ENCODE data around the gene ADGRD1.
"Not testable (repeated sequence)": the region's sequence is repeated elsewhere in the genome, so short reads cannot be mapped to it uniquely, and the experiment has no call there.

Gene ADGRD1

DNA sequence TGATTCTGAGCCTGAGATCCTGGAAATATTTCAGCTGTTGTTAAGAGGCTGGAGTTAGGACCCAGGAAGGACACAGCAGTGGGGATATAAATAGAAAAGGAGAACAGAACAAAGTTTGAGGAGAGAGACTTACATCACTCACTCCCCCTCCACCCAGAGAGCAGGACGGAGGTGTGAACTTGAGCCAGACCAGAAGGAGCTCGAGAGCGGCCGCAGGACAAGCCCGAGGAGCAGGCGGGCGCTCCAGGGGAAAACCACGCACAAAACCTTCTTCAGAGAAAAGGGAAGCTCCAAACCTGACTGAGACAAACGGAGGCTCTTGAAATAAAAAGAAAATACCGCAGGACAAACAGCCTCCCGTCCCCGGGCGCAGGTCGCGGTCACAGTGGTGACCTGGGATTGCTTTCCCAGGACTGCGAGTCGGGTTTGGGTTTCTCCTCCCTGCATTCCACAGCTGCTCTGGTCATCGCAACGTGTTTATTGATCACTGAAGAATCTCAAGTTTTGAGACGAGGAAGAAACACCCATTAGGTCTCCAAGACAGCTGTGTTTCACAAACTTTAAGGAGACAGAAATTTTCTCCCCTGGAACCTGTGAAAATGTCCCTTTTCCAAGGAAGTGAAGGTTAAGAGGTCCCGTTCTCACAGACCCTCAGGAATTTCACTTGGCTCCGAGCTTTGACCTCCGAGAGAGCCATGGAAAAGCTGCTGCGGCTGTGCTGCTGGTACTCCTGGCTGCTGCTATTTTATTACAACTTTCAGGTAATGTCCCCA is at the start of gene ADGRD1:
TSS of gene ADGRD1 (plus strand) at position 137 of the 773 bp plus-strand sequence. CDS start at position 696, 559 bp downstream.
- peak; percentile 78 for DNase-seq

DNA sequence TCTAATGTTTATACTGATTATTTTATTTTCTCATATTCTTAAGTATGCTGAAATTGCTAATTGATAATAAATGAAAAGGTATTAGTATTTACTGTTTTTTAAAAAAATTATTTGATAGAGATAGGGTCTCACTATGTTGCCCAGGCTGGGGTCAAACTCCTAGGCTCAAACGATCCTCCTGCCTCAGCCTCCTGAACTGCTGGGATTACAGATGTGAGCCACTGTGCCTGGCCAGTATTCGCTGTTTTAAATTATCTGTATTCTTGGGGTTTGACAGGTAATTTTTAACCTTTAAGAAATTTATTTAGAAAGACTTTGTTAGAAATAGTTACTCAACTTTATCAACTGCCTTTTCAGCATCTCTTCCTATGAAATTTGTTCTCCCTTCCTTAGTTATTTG is 49.6 kb upstream of the ADGRD1 start:
- no peak for DNase-seq

DNA sequence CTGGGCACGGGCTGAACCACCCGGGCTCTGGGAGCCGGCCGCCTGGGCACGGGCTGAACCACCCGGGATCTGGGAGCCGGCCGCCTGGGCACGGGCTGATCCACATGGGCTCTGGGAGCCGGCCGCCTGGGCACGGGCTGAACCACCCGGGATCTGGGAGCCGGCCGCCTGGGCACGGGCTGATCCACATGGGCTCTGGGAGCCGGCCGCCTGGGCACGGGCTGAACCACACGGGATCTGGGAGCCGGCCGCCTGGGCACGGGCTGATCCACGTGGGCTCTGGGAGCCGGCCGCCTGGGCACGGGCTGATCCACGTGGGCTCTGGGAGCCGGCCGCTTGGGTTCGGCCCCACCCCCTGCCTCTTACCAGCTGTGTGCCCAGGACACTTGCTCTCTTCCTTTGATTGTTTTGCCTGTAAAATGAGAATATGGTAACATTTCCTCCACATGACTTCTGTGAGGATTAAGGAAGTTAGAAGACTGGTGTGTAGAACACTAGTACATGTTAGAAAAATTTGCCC is 48.7 kb upstream of the ADGRD1 start:
- not testable (repeated sequence) for DNase-seq

DNA sequence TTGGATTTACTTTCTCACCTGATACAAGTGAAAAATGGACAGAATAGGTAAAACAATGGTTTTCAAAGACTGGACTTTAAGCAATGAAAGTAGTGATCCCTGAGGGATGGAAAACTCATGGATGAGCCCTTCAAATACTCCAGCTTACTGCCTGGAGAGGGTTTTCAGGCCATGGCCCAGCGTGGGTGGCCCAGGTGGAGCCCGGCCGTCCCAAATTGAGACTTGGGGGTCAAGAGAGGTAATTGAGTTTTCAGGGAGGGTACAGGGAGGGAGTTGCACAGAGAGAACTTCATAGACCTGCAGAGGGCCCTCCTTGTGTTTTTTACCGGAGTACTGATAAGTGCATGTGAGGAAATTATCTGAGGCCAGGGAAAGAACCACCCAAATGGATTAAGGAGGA is 44.6 kb upstream of the ADGRD1 start:
- no peak for DNase-seq

DNA sequence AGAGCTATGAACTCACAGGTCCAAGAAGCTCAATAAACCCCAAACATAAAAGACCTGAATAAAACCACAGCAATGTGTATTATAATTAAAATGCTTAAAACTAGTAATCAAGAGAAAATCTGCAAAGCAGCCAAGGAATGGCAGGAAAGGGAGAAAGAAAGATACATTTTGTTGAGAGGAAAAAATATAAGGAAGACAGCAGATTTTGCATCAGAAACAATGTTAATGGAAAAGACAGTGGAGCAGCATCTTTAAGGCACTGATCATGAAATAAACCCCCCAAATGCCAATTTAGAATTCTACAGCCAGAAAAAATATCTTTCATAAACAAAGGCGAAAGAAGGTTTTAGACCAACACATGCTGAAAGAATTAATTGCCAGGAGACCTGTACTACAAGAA is 42.5 kb upstream of the ADGRD1 start:
- DNase-seq = no peak

DNA sequence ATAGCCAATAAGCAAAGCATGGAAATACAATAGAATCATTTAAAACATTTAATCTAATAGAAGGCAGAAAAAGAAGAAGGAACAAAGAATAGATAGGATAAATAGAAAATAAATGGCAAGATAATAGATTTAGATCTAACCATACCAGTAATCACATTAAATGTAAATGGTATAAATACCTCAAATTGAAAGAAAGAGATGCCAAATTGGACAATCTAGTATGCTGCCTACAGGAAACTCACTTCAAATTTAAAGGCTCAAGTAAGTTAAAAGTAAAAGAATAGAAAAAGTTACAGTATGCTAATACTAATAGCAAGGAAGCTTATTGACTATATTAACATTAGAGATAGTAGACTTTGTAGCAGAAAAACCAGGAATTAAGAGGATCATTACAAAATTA is 41.8 kb upstream of the ADGRD1 start:
- no peak for DNase-seq

DNA sequence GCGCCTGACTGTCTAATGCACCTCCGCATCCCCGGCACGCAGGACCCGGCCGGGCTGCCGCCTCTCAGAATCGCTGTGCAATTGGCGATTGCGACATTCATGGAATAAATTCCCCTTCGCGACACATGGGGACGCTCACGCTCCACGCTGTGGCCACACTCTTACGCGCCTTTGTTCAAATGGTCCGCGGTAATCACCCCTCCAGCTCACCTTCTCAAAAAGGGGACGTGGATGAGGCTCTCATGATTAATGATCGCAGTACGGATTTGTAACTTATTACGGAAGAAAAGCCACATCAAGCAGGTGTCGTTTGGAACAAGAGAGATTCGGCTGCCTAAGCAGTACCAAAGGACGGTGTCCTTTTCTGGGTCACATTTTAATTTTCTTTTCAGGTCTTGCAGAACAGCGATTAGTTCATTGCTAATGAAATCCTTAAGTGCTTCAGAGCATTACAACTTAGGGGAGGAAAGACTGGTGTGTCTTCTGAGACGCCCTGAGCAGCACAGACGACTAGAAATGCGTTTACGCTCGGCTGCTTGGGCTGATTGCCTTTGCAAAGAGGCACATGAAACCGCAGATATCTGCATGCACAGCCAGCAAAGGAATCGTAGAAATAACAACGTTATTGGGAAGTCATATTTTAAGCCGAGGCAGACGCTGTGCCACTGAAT is 37.3 kb upstream of the ADGRD1 start:
- DNase-seq = peak; percentile 79

DNA sequence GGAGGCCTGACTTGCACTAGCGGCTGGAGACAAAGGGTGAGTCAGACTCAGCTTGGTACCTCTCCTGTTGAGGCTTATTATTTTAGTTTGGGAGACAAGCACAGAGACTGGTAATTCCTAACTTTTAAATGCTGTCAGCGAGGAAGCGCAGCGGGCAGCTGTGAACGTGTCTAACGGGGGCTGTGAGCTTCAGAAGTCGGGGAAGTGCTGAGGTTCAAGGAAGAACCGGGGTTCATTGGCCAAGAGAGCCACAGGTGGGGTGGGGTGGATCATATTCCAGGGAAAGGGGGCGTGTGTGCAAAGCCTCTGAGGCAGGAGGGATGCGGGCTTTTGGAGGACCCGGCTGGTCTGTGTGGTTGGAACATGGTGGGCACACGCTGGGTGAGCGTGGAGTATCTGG is 36.1 kb upstream of the ADGRD1 start:
- no peak for DNase-seq

DNA sequence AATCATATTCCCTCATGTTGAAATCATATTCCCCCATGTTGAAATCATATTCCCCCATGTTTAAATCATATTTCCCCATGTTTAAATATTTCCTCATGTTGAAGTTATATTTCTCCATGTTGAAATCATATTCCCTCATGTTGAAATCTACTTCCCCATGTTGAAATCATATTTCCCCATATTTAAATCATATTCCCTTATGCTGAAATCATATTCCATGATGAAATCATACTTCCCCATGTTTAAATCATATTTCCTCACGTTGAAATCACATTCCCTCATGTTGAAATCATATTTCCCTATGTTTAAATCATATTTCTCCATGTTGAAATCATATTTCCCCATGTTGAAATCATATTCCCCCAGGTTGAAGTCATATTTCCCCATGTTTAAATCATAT is 34.6 kb upstream of the ADGRD1 start:
- no peak for DNase-seq

DNA sequence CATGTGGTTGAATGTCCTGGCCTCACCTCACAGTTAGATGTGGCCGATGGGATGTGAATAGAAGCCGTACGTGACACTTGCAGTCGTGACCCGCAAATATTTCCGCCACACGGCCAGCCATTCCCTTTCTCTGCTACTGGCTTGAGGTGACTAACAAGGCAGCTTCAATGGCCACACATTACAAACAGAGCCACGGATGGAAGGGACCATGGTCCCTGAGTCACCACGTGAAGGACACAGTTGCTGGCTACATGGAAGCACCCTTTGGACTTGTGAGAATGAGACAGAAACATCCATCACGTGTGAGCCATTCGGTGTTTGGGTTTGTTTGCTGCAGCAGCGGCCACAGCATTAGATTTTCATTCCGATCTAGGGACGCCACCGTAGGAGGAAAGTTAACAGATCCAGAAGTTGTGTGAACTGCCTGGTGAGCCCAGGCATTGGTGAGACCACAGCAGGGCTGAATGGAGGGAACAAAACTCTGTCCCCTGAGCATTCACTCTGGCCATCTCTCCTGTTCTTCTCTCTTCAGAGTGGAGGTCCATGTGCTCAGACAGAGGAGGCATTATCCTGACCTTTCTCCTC is 33.5 kb upstream of the ADGRD1 start:
- no peak for DNase-seq

DNA sequence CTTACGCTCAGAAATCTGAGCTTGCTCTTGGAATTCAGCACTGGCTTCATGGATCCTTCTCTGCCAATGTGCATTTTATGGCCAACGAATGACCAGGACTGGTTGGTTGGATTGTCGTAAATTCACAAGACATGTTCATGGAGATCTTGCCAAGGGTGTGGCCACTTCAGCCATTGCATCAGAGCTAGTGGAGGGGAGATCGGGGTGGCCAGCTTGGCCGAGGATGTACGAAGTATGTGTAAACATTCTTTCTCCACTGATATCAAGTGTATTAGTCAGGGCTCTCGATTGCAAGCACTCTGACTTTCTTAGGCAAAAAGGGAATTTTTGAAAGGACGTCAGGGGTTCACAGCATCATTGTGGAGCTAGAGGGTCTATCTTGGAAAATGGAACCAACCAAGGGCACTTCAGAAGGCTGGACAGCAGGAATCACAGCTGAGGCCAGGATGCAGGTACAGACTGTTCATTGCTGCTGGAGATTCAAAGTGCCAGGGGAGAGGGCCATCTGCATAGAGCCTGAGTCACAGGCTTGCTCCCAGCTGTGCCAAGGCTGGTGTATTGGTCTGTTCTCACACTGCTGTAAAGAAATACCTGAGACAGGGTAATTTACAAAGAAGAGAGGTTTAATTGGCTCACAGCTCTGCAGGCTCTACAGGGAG is 32.9 kb upstream of the ADGRD1 start:
- no peak for DNase-seq

DNA sequence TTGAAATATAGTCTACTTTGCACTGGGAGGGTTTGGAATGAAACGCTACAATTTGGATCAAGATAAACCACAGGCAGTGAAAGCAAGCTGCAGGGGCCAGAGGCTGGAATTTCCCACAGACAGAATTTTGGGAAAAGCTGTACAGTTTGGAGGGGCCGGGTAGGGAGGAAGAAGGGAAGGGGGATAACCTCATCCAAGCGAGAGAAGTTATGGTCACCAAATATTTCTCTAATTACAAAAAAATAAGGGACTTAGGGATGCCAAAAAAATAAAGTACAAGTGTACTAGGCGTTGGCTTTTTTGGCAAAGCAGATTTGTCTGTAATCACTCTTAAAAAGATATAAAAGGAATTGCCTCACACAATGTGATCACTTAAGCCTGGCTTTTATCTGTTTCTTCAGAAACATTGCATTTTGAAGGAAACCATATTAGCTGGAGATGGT is 31.2 kb upstream of the ADGRD1 start:
- no peak for DNase-seq

DNA sequence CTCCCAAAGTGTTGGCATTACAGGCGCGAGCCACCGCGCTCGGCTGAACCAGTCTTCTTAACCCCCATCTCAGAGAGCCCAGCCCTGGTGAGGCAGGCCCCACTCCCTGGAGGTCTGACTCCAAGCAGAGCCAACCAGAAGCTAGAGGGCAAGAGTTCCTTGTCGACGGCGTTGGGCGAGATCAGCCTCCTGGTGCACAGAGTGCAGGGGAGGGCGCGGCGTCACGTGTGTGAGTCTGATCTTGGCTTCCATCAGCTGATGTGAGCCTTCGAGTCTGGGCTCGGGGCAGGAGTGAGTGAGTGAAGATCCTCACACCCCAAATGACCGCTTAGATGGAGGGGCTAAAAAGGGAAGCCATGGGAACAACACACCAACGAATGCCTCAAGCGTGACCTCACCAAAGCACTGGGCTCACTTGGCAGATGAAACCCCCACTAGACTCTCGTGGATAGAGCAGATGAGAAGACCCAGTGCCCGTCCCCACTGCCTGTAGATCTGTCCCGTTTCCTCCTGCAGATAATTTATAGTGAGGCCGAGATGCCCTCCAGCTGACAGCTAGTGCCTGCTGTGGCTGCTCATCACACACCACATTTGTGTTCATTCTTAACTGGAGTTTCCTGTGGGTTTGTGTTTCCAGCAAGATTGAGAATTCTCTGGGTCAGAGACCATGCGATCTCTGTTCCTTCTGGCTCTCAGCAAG is 28.6 kb upstream of the ADGRD1 start:
- no peak for DNase-seq

DNA sequence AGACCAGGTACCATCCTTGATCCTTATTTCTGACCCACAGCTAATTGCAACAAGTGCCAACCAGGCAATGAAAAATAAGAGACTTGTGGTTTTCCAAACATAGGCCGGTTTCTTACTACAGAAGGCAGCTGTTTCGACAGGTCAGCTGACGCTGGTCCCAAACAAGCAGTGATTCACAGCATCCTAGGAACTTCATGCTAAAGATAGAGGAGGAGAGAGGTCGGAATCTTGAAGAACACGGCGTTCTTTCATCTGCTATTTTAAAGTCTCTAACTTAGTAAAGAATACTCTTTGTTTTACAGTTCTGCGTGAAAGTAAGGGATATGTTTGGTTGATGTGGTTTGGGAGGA is 28.1 kb upstream of the ADGRD1 start:
- no peak for DNase-seq

DNA sequence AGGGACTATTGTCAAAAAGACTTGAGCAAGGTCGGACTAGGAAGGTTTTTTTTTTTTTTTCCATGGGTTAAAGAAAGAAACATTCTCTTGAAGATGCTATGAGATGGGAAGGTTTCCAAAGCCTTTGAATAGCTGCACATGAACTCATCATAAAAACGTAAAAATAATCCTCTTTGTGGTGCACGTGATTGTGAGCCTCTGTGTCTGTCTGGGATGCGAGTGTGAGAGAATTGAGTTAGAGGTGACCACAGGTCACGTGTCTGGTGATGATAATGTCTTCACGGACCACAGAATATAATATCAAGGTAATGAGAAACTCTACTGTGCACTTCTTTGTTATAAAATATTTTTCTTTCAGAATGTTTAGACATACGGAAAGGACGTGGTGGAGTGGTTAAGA is 24.3 kb upstream of the ADGRD1 start:
- DNase-seq = no peak

DNA sequence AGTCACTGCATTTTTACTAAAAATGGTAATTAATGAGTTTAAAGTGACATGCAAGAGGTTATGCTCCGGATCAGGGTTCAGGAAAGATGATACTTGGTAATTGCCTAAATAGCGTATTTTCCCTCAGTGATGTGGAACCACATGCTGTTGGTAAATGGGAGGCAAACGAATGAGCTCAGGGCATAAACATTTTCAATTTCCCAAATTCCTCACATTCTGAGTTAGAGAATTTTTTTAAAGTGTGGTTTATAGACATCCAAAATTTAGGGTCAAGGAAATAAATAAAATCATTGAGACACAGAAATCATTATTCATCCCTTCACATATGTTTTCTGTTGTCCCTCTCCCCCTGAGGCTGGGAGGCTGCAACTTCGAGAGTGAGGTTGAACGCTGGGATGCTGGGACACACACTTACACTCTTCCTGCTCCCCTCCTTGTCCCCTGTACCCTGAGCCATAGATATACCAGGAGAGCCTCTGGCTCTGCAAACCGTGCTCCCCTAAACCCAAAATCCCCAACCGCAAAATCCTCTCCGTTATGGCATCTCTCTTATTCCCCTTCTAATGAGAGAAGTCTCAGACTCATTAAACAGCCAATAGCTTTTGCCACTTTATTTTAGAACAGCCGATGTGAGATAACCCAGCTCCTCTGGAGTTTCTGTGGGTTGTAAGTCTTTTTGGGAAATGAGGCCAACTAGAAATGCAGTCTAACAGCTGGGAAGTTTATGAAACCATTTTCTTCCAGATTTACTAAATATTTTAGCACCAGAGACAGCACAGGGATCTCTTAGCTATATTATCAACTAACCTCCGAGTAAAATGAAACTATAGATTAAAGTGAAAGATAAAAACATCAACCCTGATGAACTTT is 21.4 kb upstream of the ADGRD1 start:
- no peak for DNase-seq

DNA sequence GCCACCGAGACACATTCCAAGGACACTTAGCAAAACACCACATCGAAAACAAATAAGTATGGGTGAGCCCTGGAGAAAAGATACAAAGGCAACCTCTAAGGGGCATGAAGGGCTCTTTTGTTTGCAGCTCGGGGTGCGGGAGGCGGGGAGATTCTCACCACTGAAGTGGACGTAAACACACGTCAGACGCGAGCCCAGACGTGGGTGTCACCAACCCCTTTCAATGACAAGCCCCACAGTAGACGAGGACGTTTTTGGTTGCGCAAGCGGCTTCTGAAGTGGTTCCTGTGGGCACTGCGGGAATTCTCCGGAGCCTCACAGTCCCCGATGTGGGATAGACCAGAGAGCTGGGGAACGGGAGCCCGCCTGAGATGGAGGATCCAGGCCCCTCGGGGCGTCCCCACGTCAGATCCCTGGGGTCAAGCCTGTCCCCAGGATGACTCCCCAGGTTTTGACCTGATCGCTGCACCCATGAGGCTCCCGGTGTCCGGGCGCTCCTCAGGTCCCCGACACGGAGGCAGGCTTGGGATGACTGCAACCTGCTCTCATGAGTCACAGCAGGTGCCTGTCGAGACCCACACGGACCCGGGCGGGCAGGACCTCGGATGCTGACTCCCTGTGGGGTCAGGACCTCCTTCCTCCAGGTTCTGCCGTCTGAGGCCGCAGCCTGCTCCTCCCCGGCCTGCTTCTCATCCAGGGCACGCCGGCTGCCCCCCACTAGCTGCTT is 20.3 kb upstream of the ADGRD1 start:
- no peak for DNase-seq

DNA sequence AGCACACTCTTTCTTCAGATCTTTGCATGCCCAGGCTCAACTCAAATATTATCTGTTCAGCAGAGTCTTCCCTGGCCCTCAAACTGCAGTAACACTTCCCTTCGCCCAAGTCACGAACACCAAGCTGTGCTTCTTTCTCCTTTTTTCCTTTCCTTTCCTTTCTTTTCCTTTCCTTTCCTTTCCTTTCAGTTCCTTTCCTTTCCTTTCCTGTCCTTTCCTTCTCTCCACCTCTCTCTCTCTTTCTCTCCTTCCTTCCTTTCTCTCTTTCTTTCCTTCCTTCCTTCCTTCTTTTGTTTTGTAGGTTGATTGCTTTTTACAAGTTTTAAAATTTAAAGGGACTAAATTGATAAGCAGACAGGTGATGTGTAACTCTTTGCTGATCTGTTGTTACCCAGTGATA is 19.0 kb upstream of the ADGRD1 start:
- no peak for DNase-seq

DNA sequence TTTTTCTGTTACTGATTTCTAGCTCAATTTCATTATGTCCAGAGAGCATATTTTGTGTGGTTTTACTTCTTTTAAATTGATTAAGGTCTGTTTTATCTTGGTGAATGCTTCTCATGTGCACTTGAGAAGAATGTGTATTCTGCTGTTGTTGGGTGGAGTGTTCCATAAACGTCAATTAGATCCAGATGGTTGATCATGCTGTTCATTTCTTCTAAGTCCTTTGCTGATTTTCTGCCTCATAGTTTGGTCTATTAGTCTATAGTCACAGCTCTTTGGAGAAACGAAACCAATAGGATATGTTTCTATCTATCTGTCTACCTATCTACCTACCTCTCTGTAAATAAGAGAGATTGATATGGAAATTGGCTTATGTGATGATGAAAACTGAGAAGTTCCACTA is 17.1 kb upstream of the ADGRD1 start:
- no peak for DNase-seq

DNA sequence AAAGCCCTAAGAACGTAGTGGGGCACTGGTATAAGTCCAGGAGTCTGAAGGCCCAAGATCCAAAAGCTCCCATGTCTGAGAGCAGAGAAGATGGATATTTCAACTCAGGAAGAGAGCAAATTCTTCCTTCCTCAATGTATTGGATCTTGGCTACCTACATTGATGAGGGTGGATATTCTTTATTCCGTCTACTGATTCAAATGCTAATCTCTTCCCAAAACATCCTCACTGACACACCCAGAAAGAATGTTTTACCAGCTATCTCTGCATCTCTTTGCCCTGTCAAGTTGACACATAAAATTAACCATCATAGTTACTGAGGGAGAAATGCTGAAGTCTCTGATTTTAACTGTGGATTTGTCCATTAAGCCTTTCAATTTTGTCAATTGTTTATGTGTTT is 16.6 kb upstream of the ADGRD1 start:
- DNase-seq = no peak

DNA sequence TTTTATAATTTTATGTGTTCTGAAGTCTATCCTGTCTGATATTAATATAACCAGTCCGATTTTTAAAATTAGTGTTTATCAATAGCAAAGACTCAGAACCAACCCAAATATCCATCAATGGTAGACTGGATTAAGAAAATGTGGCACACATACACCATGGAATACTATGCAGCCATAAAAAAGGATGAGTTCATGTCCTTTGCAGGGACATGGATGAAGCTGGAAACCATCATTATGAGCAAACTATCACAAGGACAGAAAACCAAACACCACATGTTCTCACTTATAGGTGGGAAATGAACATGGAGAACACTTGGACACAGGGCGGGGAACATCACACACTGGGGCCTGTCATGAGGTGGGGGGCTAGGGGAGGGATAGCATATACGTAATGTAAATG is 16.2 kb upstream of the ADGRD1 start:
- DNase-seq = not testable (repeated sequence)
